Endometrial microvascular endothelial cells (primary cell): ENCODE data around the gene MIP. TPM values are rescaled to one million over a fixed set of nuclear protein-coding genes. Genes with fewer than 3 reads are reported as not detected.
"Not testable (repeated sequence)": the region's sequence is repeated elsewhere in the genome, so short reads cannot be mapped to it uniquely, and the experiment has no call there.

Experiments used
- in situ Hi-C: cut with HindIII; loops from 2 replicates; pipeline ENCODE4 v1.10.0; 2017; ENCODE audit warnings: low sequenced_read_pairs, low pct_unique_long_range_greater_than_20kb; ENCODE audit errors: inconsistent ontology term
- total RNA-seq: library from RNA; depleted of rRNA; stranded (reverse); fragments of >200 nt; gene quantifications from one replicate; pipeline ENCODE4 v1.2.3, GENCODE V29; 2015; ENCODE audit errors: inconsistent ontology term

MIP gene
- total RNA-seq, 1 donor from 2014 or later, result not detected

GRCh38 chr12:56469007-56469930, 14.8 kb upstream of the MIP start:
- in situ Hi-C loops, result no loop called here

DNA sequence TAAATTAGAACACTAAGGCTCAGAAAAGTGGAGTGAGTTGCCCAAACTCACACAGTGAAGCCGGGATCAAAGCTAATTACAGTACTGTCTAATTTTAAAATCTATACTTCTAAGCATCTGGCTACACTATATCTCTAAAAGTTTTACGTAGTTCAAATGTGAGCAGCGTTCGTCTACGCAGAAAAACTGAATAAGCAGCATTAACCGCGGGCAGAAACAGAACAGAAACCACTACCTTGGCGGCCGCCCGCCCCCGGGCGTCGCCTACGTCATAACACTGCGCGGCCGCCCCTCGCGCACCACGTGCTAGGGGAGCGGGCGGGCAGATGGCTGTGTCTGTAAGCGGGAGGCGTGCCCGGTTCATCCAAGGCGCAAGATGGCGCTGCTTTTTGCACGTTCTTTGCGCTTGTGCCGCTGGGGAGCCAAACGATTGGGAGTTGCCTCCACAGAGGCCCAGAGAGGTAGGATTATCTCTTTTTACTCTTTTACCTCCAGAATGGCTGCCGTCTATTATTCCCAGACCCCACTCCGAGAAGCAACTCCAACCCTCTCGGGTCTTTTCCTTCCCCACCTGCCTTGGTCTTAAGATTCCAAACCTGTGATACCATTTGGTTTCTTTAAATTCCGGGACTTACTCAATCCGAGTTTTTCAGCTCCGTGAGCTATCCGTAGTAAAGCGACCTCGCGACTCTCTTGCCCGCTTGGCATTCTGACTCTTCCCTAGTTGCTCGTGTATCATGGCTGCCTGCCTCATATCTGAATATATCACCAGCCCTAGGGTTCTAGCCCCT, 14.0 kb upstream of the MIP start, which contains the start of gene SPRYD4:
Gene SPRYD4, plus strand, starts transcription at position 363 of the 791 bp plus-strand sequence. Its CDS starts 14 bp downstream, at position 377.
- in situ Hi-C loops, result no loop called here

DNA sequence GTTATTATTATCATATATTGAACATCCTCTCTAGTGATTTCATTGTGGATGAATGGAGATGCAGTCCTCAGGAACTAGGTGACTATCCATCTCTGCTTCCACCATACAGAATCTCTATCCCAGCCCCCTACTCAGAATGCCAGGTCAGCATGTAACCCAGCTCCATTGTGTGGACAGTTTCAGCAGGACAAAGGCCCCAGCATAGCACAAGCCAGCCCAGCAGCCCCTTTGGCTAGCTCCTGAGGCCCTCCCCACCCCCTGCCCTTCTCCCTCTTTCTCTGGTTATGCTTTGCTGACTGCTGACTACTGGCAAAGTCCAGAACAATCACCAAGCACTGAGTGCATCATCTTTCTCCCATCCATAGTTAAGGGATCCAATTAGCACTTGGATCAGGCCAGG, 8.1 kb upstream of the MIP start:
- in situ Hi-C loops, result no loop called here

- in situ Hi-C loops, result no loop called here
These were observed 7.0 kb upstream of the MIP start for GRCh38 chr12:56461235-56462159.

GRCh38 chr12:56457817-56458216, 3.4 kb upstream of the MIP start:
- in situ Hi-C loops, result no loop called here

DNA sequence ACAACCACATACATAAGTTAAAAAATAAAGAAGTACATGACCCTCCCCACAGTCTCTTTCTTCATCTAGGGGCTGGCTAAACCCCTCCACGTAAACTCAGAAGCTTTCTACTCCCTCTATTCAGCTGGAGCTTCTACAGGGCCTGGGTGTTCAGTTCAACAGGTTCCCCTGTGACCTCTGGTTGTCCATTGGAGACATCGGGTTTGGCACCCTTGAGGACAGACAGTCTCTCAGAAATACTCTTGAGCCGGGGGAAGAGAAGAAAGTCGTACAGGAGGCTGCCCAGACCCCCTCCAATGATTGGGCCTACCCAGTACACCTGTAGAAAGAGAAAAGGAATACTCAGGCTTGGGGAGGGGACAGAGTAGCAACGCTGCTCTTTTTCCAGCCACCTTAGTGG, 3.3 kb downstream of the MIP start:
- in situ Hi-C loops, result no loop called here

GRCh38 chr12:56450241-56450640, 4.2 kb downstream of the MIP start:
- in situ Hi-C loops, result no loop called here

DNA sequence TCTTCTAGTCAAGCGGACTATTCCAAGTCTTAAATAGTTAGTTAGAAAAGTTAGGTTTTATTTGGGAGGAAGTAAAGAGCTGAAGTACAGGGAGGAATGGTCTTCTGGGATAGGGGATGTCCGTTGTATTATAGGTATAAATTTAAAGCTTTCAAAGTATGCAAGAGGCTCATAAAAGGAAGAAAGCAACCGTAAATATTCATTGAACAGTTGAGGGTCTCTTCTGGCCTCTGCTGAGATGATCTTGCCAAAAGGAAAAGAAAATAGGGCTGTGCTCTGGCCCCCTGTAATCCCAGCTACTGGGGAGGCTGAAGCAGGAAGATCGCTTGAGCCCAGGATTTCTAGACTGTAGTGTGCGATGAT, 4.9 kb downstream of the MIP start:
- in situ Hi-C loops, result no loop called here

- in situ Hi-C loops, result no loop called here
These were observed 5.4 kb downstream of the MIP start, which contains the start of gene TIMELESS for GRCh38 chr12:56448860-56449621. TIMELESS (minus strand) TSS chr12:56449426; CDS start chr12:56434170, 15,256 bp downstream.

GRCh38 chr12:56443208-56443607, 11.2 kb downstream of the MIP start:
- in situ Hi-C loops, result not testable (repeated sequence)

DNA sequence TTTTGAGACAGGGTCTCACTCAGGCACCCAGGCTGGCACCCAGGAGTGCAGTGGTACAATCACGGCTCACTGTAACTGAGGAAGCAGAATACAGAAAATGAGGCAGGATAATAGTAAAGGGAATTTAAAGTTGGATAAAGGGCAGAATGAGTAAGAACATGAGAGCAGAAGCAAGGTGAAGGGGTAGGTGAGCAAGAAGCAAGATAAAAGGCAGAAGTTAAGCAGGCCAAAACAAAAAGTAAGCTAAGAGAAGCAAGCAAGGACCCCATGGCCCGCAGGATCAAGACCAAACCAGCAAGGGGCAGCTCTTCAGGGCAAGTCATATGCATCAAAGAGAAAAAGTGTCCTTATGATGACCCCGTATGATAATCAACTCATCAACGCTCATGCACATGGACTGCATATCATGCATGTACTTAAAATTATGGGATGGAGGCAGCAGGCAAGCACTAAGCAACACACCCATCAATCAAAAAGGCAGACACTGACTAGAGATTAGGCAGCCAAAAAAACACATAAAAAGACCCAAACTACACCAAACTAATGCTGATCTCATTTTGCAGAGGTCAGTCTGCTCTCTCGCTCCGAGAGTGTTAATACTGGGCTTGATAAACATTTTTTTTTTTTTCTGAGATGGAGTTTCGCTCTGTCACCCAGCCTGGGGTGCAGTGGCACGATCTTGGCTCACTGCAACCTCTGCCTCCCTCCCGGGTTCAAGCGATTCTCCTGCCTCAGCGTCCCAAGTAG, 16.9 kb downstream of the MIP start:
- in situ Hi-C loops, result no loop called here

DNA sequence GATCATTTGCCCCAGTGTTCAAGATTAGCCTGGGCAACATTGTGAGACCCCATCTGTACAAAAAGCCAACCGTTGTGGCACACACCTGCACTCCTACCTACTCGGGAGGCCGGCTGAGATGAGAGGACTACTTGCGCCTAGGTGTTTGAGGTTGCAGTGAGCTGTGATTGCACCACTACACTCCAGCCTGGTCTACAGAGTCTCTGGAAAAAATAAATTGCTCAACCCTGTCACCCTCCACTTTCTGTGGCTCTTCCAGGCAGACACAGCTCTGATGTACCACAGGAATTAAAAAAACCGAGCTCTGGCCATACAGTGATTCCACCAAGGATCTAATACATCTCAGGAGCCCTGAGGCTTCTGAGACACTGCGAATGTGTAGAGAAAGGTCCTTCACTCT, 19.6 kb downstream of the MIP start:
- in situ Hi-C loops, result no loop called here

GRCh38 chr12:56431850-56432249, 22.6 kb downstream of the MIP start:
- in situ Hi-C loops, result no loop called here

GRCh38 chr12:56431288-56431687, 23.2 kb downstream of the MIP start:
- in situ Hi-C loops, result no loop called here

- in situ Hi-C loops, result no loop called here
These were observed 28.5 kb downstream of the MIP start for GRCh38 chr12:56425940-56426438.

GRCh38 chr12:56425193-56425592, 29.3 kb downstream of the MIP start:
- in situ Hi-C loops, result no loop called here

DNA sequence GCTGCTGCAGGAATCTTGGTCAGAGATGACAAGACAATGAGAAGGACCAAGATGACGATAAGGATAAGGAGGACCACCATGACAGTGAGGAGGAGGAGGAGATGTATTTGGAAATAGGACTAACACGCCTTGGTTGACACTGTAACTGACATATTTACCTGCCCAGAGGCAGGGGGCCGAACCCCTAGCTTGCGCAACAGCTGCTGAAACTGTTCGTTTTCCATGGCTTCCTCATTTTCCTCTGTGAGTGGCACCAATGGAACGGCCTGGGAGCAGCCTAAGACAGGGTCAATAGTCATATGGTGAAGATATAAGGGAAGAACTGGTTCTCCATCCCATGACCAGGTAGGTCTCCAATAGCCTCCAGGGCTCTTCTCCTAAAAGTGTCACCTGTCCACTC, 34.0 kb downstream of the MIP start:
- in situ Hi-C loops, result no loop called here
